HEK293 (cell line): Measurements from ENCODE around the gene MAP3K6.

ENCODE experiments used
- CTCF ChIA-PET: fragments of 350-600 bp; formaldehyde crosslinking; extraction: SDS; loops from one replicate; lab custom pipeline; 2021; ENCODE audit warnings: antibody characterized with exemption; lab: Yijun Ruan, JAX
- POLR2A ChIA-PET: fragments of 300-600 bp; formaldehyde crosslinking; extraction: SDS; loops from one replicate; lab custom pipeline; 2020; ENCODE audit warnings: antibody characterized with exemption, inconsistent platforms; lab: Yijun Ruan, JAX
- H3K27ac ChIP-seq: fragments of 200-500 bp; sonication (Bioruptor generic); 2 replicates; pipeline ENCODE4 v1.5.1; 2014; ENCODE audit warnings: low read depth, low read length, control low read depth, inconsistent platforms; ENCODE audit errors: extremely low read depth
- H3K36me3 ChIP-seq, 2 experiments: fragments of 200-500 bp in 1 of 2; sonication (Bioruptor generic) in 1 of 2; 1 replicate in 1 of 2; 2 replicates in 1 of 2; pipeline ENCODE4 v1.5.1; 2014 to 2017; ENCODE audit warnings: inconsistent platforms in 2 of 2, low read length in 2 of 2; ENCODE audit not compliant: control insufficient read depth in 2 of 2, insufficient read depth in 1 of 2
- H3K4me1 ChIP-seq: fragments of 200-500 bp; sonication (Bioruptor generic); 2 replicates; pipeline ENCODE4 v1.5.1; 2014; ENCODE audit warnings: mild to moderate bottlenecking, low read length, inconsistent platforms; ENCODE audit not compliant: control insufficient read depth, insufficient read depth
- H3K4me3 ChIP-seq: 2 replicates; pipeline ENCODE4 v1.5.1; 2011; ENCODE audit warnings: low read depth, mild to moderate bottlenecking, control low read depth, low read length, moderate library complexity
- H3K9me3 ChIP-seq: fragments of 200-500 bp; sonication (Bioruptor generic); 2 replicates; pipeline ENCODE4 v1.5.1; 2014; ENCODE audit warnings: low read depth, low read length, inconsistent platforms; ENCODE audit not compliant: control insufficient read depth, insufficient read depth
- EGR2 ChIP-seq: fragments of 450-650 bp; formaldehyde crosslinking; IDR thresholded peaks from 2 replicates; pipeline ENCODE4 v1.5.1; 2016; ENCODE audit warnings: low read depth, missing biosample characterization, missing genetic modification characterization
- HOXA7 ChIP-seq: sonication (generic); formaldehyde crosslinking; IDR thresholded peaks from 2 replicates; pipeline ENCODE4 v1.8.1; 2022; ENCODE audit warnings: missing genetic modification reagents, borderline replicate concordance
- KLF1 ChIP-seq: fragments of 450-650 bp; formaldehyde crosslinking; IDR thresholded peaks from 2 replicates; pipeline ENCODE4 v1.5.1; 2016; ENCODE audit warnings: missing biosample characterization, missing genetic modification characterization
- MEIS1 ChIP-seq: sonication (generic); formaldehyde crosslinking; IDR thresholded peaks from 2 replicates; pipeline ENCODE4 v1.8.1; 2022; ENCODE audit warnings: missing genetic modification reagents, mild to moderate bottlenecking, borderline replicate concordance
- MZF1 ChIP-seq: fragments of 450-650 bp; formaldehyde crosslinking; IDR thresholded peaks from 2 replicates; pipeline ENCODE4 v1.5.1; 2017; ENCODE audit warnings: missing biosample characterization, missing genetic modification characterization, borderline replicate concordance
- YY1 ChIP-seq: fragments of 450-650 bp; formaldehyde crosslinking; IDR thresholded peaks from 2 replicates; pipeline ENCODE4 v1.5.1; 2018; ENCODE audit warnings: missing biosample characterization, missing genetic modification characterization
- YY2 ChIP-seq: fragments of 450-650 bp; formaldehyde crosslinking; IDR thresholded peaks from 2 replicates; pipeline ENCODE4 v1.5.1; 2016; ENCODE audit warnings: missing biosample characterization, missing genetic modification characterization
- ZBTB48 ChIP-seq: fragments of 450-650 bp; formaldehyde crosslinking; IDR thresholded peaks from 2 replicates; pipeline ENCODE4 v1.5.1; 2016; ENCODE audit warnings: missing biosample characterization, missing genetic modification characterization
- ZFHX2 ChIP-seq: fragments of 450-650 bp; formaldehyde crosslinking; conservative IDR thresholded peaks from 2 replicates; pipeline ENCODE4 v1.5.1; 2016; ENCODE audit warnings: missing biosample characterization, missing genetic modification characterization
- ZFP3 ChIP-seq: fragments of 450-650 bp; formaldehyde crosslinking; IDR thresholded peaks from 2 replicates; pipeline ENCODE4 v1.5.1; 2016; ENCODE audit warnings: low read depth, missing biosample characterization, missing genetic modification characterization
- ZNF174 ChIP-seq: fragments of 450-650 bp; formaldehyde crosslinking; IDR thresholded peaks from 2 replicates; pipeline ENCODE4 v1.5.0; 2017; ENCODE audit warnings: missing biosample characterization, mild to moderate bottlenecking, missing genetic modification characterization
- ZNF211 ChIP-seq: fragments of 450-650 bp; formaldehyde crosslinking; IDR thresholded peaks from 2 replicates; pipeline ENCODE4 v1.5.1; 2016; ENCODE audit warnings: low read depth, missing biosample characterization, missing genetic modification characterization
- ZNF248 ChIP-seq: fragments of 450-650 bp; formaldehyde crosslinking; IDR thresholded peaks from 2 replicates; pipeline ENCODE4 v1.5.1; 2017; ENCODE audit warnings: missing biosample characterization, missing genetic modification characterization
- ZNF629 ChIP-seq: fragments of 450-650 bp; formaldehyde crosslinking; IDR thresholded peaks from 2 replicates; pipeline ENCODE4 v1.5.1; 2017; ENCODE audit warnings: missing biosample characterization, missing genetic modification characterization
- ZNF76 ChIP-seq: fragments of 450-650 bp; formaldehyde crosslinking; IDR thresholded peaks from 2 replicates; pipeline ENCODE4; 2016; ENCODE audit warnings: low read depth, missing biosample characterization, missing genetic modification characterization, borderline replicate concordance
- TF ChIP-seq, protein P1 (sequence below): fragments of 450-650 bp; formaldehyde crosslinking; IDR thresholded peaks from 2 replicates; pipeline ENCODE4 v1.5.1; 2016; ENCODE audit warnings: missing biosample characterization, missing genetic modification characterization
- TF ChIP-seq, protein P2 (sequence below): fragments of 450-650 bp; formaldehyde crosslinking; IDR thresholded peaks from 2 replicates; pipeline ENCODE4 v1.5.1; 2016; ENCODE audit warnings: missing biosample characterization, missing genetic modification characterization
- TF ChIP-seq, protein P3 (sequence below): IDR thresholded peaks from 2 replicates; pipeline ENCODE4 v1.6.1; 2011; ENCODE audit warnings: mild to moderate bottlenecking, low read depth, low read length, borderline replicate concordance
- TF ChIP-seq, protein P4 (sequence below): fragments of 450-650 bp; formaldehyde crosslinking; IDR thresholded peaks from 2 replicates; pipeline ENCODE4 v1.5.1; 2017; ENCODE audit warnings: missing biosample characterization, mild to moderate bottlenecking, missing genetic modification characterization, moderate library complexity
- TF ChIP-seq, protein P5 (sequence below): fragments of 450-650 bp; formaldehyde crosslinking; IDR thresholded peaks from 2 replicates; pipeline ENCODE4 v1.5.1; 2017; ENCODE audit warnings: missing biosample characterization, missing genetic modification characterization

Gene MAP3K6

DNA sequence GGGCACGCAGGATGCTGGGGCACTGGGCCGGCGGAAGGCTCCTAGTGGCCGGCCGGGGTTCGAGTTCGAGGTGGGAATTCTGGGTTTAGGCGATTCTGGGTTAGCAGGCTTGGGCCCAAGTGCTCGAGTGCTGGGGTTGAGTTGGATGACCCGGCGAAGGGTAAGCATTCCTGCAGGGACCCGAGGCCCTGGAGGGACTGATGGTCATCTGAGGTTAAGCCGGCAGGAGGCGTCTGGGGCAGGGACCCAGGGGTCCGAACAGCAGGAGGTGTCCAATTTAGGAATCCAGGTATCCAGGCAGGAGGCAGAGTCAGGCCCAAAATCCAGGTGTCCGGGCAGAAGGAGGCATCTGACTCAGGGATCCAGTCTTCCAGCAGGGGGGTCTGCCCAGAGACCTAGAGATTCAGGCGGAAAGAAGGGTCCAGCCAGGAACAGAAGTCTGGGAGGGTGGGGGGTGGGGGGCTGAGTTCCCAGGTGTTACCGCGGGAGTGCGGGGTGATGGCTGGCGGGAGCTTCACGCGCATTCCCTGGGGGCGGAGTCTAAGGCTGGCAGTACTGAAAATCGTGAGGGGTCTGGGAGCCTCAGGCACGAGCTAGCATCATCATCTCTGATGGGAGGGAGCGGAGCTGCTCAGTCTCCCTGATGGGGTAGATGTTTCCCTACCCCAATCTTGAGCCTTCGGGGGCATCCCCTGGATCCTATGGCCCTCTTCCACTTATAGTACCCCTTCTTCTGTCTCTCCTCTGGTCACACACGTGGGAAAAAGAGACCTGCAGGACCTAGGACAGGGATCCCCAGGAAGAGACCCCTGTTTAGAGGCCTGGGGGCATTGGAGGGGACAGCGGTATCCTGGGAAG, 26.2 kb upstream of the MAP3K6 start (continued):
- TF ChIP-seq, protein P1, sequence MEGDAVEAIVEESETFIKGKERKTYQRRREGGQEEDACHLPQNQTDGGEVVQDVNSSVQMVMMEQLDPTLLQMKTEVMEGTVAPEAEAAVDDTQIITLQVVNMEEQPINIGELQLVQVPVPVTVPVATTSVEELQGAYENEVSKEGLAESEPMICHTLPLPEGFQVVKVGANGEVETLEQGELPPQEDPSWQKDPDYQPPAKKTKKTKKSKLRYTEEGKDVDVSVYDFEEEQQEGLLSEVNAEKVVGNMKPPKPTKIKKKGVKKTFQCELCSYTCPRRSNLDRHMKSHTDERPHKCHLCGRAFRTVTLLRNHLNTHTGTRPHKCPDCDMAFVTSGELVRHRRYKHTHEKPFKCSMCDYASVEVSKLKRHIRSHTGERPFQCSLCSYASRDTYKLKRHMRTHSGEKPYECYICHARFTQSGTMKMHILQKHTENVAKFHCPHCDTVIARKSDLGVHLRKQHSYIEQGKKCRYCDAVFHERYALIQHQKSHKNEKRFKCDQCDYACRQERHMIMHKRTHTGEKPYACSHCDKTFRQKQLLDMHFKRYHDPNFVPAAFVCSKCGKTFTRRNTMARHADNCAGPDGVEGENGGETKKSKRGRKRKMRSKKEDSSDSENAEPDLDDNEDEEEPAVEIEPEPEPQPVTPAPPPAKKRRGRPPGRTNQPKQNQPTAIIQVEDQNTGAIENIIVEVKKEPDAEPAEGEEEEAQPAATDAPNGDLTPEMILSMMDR (tag by site-specific recombination) = peak; percentile 42; the same call in 1 of the 2 replicates
- TF ChIP-seq, protein P2, sequence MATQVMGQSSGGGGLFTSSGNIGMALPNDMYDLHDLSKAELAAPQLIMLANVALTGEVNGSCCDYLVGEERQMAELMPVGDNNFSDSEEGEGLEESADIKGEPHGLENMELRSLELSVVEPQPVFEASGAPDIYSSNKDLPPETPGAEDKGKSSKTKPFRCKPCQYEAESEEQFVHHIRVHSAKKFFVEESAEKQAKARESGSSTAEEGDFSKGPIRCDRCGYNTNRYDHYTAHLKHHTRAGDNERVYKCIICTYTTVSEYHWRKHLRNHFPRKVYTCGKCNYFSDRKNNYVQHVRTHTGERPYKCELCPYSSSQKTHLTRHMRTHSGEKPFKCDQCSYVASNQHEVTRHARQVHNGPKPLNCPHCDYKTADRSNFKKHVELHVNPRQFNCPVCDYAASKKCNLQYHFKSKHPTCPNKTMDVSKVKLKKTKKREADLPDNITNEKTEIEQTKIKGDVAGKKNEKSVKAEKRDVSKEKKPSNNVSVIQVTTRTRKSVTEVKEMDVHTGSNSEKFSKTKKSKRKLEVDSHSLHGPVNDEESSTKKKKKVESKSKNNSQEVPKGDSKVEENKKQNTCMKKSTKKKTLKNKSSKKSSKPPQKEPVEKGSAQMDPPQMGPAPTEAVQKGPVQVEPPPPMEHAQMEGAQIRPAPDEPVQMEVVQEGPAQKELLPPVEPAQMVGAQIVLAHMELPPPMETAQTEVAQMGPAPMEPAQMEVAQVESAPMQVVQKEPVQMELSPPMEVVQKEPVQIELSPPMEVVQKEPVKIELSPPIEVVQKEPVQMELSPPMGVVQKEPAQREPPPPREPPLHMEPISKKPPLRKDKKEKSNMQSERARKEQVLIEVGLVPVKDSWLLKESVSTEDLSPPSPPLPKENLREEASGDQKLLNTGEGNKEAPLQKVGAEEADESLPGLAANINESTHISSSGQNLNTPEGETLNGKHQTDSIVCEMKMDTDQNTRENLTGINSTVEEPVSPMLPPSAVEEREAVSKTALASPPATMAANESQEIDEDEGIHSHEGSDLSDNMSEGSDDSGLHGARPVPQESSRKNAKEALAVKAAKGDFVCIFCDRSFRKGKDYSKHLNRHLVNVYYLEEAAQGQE = 0 out of 2 replicates have a peak, but pooled peaks have one; percentile 40

DNA sequence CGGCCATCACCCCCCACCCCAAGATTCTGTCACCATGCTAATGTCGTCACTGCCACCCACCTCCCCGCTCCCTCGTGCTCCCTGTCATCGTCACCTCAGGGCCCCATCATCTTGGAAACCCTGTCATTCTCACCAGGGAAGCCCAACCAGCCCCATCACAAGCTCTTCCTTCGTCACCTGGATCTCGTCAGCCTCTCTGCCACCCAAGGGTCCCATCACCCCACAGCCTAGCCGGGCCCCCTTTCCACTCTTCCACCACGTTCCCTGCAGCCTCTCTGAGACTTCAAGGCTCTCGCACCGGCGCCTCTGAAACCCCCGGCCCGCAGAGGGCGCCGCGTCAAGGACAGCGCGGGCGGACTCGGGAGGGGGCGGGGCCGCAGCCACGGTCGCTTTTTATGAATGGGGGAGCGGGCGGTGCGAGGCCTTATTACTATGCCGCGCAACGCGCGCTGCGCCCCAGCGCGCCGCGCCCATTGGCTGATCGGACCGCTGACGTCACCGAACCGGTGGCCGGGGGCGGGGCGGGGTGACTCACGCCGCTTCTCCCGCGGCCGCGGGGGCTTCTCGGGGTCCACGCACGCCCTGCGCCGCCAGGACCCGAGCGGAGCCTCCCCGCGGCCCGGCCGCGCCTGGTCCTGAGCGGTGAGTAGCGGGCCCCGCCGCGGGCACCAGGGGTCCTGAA, 25.5 kb upstream of the MAP3K6 start, which contains the start of gene GPR3:
GPR3 (plus strand) TSS at position 527 of the 682 bp plus-strand sequence. CDS start 1,177 bp downstream, outside the sequence.
- CTCF ChIA-PET = interaction anchor here (0.6 to 3.1 kb wide), 11 partner anchors 9 to 290 kb away, joined by 3 to 23 read pairs (median 5); partner anchors contain the start of gene CD164L2
- no peaks in the 10 kb centered on the region for H3K9me3 ChIP-seq
- no peaks in the 10 kb centered on the region for H3K36me3 ChIP-seq
- POLR2A ChIA-PET = interaction anchor here (1.3 kb wide), 1 partner anchor 26 kb away, joined by 9 read pairs; the partner anchor contains the start of gene MAP3K6
- H3K4me3 ChIP-seq = peak within 1 kb of the TSS; percentile 45
- H3K27ac ChIP-seq = no peak within 1 kb of the TSS
- H3K4me1 ChIP-seq = no peaks in the 10 kb centered on the region
- no peak for TF ChIP-seq ZNF211 (tag by site-specific recombination)
- TF ChIP-seq EGR2 (tag by site-specific recombination) = peak; percentile 41; the same call in 1 of the 2 replicates
- peak; percentile 34; the same call in 1 of the 2 replicates for TF ChIP-seq KLF1 (tag by site-specific recombination)
- peak; percentile 70 for TF ChIP-seq ZBTB48 (tag by site-specific recombination)
- TF ChIP-seq ZFHX2 = peak; percentile 36; the same call in 1 of the 2 replicates
- no peak for TF ChIP-seq YY1 (tag by site-specific recombination)
- 0 out of 2 replicates have a peak, but pooled peaks have one; percentile 61 for TF ChIP-seq ZNF248 (tag by site-specific recombination)
- TF ChIP-seq ZNF76 = no peak
- TF ChIP-seq, protein P3, sequence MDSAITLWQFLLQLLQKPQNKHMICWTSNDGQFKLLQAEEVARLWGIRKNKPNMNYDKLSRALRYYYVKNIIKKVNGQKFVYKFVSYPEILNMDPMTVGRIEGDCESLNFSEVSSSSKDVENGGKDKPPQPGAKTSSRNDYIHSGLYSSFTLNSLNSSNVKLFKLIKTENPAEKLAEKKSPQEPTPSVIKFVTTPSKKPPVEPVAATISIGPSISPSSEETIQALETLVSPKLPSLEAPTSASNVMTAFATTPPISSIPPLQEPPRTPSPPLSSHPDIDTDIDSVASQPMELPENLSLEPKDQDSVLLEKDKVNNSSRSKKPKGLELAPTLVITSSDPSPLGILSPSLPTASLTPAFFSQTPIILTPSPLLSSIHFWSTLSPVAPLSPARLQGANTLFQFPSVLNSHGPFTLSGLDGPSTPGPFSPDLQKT = no peak
- TF ChIP-seq, protein P4, sequence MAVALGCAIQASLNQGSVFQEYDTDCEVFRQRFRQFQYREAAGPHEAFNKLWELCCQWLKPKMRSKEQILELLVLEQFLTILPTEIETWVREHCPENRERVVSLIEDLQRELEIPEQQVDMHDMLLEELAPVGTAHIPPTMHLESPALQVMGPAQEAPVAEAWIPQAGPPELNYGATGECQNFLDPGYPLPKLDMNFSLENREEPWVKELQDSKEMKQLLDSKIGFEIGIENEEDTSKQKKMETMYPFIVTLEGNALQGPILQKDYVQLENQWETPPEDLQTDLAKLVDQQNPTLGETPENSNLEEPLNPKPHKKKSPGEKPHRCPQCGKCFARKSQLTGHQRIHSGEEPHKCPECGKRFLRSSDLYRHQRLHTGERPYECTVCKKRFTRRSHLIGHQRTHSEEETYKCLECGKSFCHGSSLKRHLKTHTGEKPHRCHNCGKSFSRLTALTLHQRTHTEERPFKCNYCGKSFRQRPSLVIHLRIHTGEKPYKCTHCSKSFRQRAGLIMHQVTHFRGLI (tag by site-specific recombination) = peak; percentile 77
- no peak for TF ChIP-seq MZF1 (tag by site-specific recombination)
- TF ChIP-seq, protein P5, sequence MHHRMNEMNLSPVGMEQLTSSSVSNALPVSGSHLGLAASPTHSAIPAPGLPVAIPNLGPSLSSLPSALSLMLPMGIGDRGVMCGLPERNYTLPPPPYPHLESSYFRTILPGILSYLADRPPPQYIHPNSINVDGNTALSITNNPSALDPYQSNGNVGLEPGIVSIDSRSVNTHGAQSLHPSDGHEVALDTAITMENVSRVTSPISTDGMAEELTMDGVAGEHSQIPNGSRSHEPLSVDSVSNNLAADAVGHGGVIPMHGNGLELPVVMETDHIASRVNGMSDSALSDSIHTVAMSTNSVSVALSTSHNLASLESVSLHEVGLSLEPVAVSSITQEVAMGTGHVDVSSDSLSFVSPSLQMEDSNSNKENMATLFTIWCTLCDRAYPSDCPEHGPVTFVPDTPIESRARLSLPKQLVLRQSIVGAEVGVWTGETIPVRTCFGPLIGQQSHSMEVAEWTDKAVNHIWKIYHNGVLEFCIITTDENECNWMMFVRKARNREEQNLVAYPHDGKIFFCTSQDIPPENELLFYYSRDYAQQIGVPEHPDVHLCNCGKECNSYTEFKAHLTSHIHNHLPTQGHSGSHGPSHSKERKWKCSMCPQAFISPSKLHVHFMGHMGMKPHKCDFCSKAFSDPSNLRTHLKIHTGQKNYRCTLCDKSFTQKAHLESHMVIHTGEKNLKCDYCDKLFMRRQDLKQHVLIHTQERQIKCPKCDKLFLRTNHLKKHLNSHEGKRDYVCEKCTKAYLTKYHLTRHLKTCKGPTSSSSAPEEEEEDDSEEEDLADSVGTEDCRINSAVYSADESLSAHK = no peak
- TF ChIP-seq ZNF174 (tag by site-specific recombination) = no peak
- TF ChIP-seq ZFP3 (tag by site-specific recombination) = no peak
- peak; percentile 76 for TF ChIP-seq ZNF629
- no peak for TF ChIP-seq MEIS1 (CRISPR knock-in tag)
- TF ChIP-seq HOXA7 (CRISPR knock-in tag) = no peak
- TF ChIP-seq YY2 (tag by site-specific recombination) = no peak
